ENCODE results near the gene AFF1.
"Not testable (repeated sequence)": the region's sequence is repeated elsewhere in the genome, so short reads cannot be mapped to it uniquely, and the experiment has no call there.

AFF1 gene

DNA sequence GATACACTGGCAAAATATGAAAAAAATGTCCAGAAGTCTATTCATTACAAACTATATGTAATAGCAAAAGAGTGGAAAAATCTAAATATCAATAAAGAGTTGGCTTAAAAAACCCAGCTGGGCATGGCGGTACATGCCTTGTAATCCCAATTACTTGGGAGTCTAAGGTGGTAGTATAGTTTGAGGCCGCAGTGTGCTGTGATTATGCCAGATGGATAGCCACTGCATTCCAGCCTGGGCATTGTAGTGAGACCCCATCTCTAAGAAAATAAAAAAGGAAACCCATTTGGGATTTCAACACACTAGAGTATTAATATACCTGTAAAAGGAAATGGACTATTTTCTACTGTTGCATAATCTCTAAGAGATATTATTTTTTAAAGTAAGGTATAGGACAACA lies 45.4 kb downstream of the AFF1 start:
- no peak for DNase-seq (ENCODE audit: low read depth)

DNA sequence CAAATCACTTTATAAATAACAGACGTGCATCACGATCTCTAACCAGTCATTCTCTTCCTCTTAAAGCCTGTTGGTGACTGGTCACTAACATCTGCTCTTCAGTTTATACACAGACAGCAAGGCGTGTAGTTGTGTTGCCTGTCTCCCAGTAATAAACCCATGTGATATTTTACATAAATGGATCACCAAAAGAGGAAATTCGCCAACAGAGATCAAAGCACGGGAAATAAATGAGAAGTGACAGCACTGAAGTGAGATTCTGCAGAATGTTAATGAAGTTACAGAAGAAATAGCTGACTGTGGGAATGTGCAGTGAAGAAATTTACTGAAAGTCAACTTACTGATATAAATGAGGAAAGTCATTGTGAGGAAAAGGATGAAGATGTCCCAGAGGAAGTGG lies 47.0 kb downstream of the AFF1 start:
- DNase-seq (ENCODE audit: low read depth) = no peak

DNA sequence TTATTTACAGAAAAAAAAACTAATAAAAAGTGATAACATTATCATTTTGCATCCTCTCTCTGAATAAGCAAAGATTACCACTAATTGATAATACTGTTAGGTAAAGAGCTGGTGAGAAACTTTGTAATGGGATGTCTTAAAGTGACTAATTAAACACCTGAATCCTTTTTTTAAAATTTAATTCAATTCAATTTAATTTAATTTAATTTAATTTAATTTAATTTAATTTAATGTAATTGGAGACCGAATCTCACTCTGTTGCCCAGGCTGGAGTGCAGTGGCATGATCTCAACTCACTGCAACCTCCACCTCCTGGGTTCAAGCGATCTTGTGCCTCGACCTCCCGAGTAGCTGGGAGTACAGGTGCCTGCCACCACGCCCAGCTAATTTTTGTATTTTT lies 51.0 kb downstream of the AFF1 start:
- DNase-seq (ENCODE audit: low read depth) = not testable (repeated sequence)

DNA sequence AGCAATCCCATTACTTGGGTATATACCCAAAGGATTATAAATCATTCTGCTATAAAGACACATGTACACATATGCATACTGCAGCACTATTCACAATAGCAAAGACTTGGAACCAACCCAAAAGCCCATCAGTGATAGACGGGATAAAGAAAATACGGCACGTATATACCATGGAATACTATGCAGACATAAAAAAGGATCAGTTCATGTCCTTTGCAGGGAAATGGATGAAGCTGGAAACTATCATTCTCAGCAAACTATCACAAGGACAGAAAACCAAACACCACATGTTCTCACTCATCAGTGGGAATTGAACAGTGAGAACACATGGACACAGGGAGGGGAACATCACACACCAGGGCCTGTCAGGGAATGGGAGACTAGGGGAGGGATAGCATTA lies 54.8 kb downstream of the AFF1 start:
- not testable (repeated sequence) for DNase-seq (ENCODE audit: low read depth)

DNA sequence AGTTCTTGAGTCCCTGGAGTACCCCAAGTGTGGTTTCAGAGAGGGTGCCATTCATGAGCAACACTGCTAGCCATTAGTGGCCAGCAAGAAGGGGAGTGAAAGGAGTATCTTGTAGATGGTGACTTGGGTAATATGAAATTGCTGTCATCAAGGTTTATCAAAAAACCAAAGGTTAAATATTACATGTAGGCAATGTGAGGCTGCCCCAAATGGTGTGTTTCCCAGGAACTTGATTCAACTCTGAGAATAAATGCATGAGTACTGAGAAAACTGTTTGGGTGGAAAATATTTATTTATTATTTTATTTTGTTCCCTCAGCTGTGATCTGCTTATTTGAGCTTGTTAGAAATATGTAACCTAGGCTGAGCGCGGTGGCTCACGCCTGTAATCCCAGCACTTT lies 55.7 kb downstream of the AFF1 start:
- DNase-seq (ENCODE audit: low read depth) = no peak

DNA sequence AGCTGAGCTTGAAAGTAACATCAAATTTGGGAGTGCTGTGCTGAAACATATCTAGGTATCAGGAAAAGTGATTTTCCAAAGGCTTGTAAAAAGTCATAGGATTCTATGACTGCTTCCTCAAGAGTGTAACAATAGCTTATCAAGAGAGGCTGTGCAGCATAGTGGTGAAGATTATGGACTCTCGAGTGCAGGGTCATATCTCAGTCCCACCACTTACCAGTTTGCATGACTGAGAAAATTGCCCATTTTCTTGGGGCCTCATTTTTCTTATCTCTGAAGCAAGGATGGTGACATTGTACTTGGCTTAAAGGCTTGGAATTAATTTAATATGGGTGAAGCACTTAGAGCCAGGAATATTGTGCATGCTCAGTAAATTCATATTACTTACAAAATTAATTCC lies 57.2 kb downstream of the AFF1 start:
- DNase-seq (ENCODE audit: low read depth) = no peak

DNA sequence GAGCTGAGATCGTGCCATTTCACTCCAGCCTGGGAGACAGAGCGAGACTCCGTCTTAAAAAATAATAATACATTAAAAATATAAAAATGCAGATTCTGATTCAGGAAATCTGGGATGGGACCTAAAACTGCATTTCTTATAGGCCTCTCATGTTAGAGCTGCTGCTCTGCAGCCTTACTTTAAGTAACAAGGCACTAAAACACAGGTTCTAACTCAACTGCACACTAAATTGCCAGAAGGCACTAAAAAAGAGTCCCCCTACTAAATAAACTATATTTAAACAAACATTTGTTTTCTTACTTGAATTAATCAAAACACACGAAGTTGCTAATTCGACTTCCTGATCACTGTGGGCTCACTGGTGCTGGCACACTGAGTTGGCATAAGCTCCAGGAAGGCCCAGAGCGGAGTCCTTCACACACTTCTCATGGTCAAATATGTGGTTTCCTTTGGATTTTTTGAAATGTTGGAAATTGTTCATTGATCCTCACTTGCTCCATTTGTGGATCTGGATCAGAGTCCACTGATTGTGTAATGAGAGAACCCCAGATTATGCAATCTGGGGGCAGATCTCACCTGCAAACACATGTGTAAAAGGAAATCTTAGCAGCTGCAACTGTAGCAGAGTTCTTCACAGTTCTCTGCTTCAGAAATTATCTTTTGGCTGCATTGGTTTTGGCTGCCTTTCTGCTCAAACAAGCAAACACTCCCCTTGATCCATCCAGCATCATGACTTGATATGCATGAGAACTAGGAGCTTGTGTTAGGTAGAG lies 59.3 kb downstream of the AFF1 start:
- no peak for DNase-seq (ENCODE audit: low read depth)

DNA sequence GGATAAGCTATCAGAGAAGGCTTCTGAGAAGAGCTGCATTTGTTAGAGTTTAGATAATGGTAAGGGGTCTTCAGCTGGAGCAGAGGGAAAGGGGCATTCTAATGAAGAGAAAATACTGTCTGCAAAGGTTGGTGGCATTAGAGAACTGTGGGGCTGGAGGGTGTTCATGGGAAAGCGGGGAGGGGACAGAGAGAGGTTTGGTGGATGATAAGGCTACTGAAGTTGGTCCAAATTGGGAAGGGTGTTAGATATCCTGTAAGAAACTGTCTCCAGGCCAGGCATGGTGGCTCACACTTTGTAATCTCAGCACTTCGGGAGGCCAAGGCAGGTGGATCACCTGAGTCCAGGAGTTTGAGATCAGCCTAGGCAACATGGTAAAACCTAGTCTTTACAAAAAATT lies 59.9 kb downstream of the AFF1 start:
- no peak for DNase-seq (ENCODE audit: low read depth)

DNA sequence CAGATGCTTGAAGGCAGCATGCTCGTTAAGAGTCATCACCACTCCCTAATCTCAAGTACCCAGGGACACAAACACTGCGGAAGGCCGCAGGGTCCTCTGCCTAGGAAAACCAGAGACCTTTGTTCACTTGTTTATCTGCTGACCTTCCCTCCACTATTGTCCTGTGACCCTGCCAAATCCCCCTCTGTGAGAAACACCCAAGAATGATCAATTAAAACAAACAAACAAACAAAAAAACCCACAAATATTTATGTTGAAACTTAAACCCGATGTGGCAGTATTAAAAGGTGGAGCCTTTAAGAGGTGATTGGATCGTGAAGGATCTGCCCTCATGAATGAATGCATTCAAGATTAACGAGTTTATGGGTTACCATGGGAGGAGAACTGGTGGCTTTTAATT lies 61.7 kb downstream of the AFF1 start:
- not testable (repeated sequence) for DNase-seq (ENCODE audit: low read depth)

DNA sequence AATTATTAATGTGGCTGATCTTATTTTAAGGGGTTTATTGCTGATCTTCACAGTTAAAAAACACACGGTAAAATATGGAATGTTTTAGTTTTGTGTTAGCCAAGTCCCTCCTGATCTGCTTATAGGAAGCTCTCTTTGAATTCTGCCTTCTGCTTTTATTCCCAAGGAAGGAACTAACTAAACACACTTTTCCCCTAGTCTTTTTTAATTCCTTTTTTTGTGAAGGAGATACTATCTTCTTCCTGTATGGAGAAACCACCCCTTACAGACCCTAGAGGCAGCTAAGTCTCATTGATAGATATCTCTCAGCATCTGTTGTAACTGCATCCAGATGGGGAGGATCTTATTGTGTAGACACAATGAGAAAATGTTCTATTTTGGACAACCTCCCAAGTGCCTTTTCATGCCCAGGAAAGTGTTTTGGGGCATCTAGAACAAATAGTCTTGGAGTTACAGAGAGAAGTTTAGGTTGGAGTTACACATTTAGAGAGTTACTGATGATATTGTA lies 64.4 kb downstream of the AFF1 start:
- no peak for DNase-seq (ENCODE audit: low read depth)

DNA sequence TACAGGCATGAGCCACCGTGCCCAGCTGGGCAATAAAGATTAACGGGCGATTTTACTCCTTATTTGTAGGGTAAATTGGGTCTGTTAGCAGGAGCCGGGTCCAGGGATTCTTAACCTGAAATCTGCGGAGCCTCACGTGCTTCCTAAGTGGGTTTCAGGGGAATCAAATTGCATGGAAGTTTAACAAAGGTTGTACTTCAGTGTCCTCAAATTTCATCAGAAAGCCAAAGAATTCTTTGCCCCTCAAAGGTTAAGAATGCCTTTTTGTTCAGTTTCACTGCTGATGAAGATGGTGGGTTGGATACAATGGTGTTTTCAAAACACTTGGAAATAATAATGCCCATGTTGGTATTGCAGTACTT lies 67.9 kb downstream of the AFF1 start:
- no peak for DNase-seq (ENCODE audit: low read depth)

DNA sequence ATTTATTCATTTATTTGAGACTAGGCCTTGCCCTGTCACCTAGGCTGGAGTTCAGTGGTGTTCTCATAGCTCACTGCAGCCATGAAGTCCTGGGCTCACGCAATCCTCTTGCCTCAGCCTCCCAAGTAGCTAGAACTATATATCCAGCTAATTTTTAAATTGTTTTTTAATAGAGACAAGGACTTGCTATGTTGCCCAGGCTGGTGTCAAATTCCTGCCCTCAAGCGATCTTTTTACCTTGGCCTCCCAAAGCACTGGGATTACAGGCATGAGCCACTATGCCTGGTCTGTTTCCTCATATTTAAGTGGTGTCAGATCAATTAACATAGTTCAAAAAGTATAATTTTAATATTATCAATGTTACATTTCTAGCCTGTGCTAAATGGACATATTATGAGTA lies 68.5 kb downstream of the AFF1 start:
- DNase-seq (ENCODE audit: low read depth) = no peak

DNA sequence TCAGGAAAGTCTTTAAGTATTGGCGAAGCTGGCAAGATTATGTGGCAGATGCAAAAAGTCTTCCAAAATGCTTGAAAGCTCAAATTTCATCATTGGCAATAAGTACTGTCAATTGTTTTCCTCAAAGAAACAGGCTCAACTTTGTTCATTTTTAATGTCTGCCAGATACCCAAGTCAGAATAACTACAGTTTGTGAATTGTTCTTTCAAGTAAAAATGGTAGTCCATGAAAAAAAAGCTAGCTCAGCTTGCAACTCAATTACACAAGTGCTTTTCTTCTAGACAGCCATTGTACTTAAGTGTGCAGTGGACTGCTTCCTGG lies 70.5 kb downstream of the AFF1 start:
- DNase-seq (ENCODE audit: low read depth) = no peak

DNA sequence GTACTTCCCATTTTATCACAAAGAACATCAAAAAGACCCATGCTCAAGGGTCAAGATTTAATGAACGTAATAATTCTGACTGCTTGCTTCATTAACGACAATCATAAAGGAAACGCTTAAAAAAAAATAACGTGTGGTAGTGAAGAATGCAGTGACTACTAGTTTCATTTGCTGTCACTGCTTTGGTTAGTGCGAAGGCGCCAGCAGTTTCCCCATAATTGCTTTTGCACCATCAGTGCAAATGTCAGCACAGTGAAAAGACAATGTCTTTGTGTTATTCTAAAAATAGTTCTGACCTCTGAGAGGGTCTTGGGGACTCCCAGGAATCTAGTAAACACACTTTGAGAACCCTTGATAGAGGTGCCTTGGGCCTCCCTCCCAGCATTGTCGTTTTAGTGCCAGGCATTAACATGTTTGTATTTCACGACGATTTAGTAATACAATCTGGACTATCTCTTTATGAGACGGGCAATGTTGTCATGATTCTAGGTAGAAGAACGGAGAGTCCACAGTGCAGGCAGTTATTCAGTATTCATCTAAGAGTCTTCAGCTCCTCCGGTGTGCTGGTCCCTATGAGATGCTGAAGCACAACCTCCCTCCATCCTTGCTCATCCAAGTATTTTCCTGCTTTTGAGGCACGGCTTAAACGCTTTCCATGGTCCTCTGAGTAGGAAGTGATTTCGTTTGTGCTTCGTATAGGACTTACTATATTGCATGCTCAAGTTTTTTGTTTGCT lies 71.0 kb downstream of the AFF1 start:
- no peak for DNase-seq (ENCODE audit: low read depth)

DNA sequence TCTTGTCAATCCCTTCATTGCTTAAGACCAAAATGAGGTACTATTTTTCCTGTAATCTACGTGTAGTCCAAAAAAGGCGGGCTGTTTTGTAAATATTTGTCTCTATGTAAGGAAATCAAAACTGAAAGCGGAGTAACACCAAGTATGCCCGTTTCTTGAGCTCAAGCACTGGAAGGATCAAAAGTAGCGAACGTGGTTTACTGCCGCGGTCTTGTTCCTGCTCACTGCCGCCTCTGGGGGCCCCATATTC lies 71.5 kb downstream of the AFF1 start:
- DNase-seq (ENCODE audit: low read depth) = no peak

DNA sequence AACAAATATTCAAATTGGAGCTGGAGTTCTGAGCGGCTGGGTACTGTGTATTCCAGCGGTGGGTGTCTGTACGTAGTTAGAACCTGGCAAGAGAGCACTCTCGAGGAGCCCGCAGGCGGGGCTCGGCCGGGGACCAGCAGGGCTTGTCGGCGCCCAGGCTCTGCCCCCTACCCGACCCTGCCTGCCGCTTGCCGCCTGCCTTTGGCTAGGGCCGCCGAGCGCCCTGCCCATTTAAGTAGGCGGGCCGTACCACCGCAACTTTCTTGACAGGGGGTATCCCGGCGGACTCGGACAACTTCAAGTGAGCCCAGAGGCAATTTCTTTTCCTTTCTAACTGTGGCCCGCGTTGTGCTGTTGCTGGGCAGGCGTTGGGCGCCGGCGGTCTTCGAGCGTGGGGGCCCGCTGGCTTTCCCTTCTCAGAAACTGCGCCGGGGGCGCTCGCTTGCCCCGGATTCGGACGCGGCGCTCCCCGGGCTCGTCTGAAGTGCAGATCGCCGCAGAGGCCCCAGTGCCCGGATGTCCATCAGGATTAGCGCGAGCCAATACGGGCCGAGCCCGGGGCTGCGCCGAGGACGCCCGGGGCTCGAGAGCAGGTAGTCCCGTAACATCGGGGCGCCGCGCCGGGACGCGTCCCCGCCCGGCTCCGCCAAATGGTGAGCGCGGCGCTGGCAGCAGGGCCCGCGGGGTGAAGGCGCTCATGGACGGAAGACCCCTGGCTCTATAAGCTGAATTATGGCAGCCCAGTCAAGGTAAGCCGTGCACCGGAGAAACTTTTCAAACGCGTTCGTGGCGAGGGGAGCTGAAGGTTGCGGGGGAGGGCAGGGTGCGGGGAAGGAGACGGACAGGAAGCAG lies 72.1 kb downstream of the AFF1 start:
- DNase-seq (ENCODE audit: low read depth) = peak; percentile 80

DNA sequence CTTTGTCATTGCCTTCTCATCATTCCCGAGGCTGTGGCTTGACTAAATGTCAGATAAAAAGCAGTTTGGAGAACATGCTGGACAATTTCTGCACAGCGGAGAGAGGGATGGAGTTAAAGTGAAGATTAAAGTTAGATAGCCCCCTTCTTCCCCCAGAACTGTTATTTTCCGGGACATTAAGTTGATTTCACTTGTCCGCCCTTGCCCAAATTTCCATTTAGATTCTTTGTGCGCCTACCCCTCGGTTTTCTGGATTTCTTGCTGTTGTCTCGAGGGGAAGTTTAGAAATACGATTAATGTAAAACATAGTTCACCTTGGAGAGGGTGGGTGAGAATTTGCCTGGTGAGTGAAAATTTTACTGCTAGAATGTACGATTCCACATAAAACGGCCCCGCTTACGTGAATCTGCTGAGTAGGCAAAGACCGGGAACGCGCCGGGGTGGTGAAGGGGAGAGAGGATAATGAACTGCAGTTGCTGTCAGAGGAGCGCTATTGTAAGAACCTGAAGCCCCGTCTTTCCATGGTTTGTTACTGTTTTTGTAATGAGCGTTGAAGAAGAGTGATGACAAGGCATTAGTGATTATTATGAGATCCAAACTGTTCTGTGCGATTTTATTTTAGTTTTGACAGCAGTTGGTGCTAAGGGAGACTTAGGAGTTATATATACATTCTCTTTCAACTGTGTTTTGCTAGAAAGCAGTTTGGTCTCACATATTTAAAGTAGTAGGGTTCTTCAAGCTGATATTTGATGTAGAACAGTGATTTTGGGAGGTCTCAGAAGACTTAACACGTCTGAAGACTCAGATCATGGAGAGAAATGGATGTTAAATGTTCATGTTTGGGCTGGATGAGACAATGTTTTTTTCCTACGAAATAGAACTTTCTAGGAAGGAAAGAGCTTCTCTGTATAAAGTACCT lies 73.0 kb downstream of the AFF1 start:
- no peak for DNase-seq (ENCODE audit: low read depth)

DNA sequence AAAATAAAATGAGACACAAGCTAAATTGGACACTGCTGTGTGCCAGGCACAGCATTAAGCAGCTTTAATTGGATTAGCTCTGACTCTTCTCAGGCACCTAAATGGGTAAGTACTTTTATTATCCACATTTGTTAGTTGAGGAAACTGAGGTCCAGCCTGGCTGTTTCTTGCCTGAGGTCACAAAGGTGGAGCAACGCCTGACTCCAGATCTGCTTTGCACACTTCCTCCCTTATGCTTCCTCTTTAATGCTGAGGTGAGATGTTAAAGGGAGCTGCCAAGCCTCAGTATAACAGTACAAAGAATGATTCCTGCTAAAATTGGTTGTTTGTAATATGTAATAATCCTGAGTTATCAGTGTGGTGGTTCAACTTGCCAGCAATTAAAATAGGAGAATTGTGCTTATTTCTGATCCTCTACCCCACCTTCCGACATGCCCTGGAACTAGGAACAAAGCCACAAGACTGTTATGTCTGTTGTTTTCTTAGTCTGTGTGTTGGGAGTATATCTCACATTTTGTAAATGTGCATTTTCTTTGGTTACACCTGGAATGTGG lies 74.4 kb downstream of the AFF1 start:
- no peak for DNase-seq (ENCODE audit: low read depth)

DNA sequence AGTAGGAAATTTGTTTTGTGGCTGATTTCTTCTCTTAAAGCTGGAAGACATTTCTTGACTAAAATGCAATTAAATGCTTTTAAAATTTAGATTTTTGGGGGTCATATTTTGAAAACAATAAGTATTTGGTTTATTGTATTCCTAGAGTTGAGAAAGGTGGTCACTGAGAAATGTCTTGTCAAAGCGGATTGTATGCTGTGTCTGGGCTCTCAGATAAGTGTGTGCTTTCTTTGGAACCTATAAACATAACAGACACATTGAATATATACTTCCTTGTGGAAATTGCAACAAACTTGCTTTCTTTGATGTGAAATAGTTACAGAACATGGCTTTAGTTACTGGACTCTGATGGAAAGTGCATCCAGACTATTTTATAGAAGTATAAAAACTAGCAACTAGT lies 75.4 kb downstream of the AFF1 start:
- no peak for DNase-seq (ENCODE audit: low read depth)

DNA sequence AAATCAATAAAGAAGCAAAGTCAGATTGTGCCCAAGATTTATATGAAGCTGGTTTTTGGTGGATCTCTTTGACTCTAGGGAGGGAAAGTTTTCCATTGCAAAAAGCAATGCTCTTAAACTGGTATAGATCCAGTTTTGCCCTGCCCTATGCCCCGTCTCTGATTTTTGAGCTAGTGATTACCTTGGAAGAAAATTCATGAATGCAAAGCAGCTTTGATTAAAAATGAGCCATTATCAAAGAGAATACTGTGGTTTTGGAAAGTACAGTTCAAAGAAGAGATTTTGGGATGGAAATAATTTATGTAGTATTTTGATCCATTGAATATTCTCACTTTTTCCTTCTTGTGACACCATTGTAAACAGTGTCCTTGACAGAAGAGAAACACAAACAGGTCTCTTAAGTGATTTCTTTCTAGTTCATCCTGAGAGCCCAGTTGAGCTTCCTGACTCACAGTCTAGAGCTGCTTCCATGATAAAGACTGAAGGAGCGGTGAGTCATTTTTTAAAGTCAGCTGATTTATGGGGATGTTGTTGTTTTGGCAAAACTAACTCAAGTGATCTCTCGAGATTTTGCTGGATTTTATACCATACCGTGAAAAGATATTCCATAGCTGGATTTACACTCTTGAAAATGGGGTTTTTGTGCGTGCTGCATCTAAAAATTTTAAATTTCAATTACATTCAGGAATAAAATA lies 76.7 kb downstream of the AFF1 start:
- DNase-seq (ENCODE audit: low read depth) = no peak

DNA sequence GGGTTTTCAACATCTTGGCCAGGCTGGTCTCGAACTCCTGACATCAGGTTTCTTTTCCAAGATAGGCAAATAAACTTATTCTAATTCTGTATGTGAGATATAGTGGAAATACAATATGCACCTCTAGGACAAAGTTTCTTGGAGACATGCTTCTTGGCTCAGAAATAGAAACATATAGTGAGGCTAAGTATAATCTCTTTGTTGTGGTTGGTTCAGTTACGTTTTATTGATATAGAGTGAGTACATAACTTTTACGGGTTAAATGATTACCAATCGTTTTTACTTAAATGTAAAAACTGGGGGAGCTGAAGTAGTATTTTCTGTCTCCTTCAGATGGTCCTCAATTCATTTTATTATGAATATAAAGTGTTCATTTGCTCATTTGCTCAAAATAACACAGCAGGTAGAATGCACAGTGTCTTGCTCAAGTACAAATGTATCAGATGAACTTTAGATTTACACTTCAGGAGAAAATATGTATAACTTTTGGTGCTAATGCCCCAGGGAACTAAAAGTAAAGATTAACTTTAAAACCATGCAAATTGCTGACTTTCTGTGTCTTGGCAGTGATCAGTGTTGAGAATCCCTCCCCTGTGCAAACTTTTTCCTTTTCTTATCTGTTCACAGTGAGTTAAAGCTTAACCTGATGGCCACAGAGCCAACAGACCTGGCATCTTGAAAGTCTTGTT lies 77.6 kb downstream of the AFF1 start:
- DNase-seq (ENCODE audit: low read depth) = no peak
